H1 (cell line): ENCODE results near the gene MAPKAP1. TPM values are rescaled to one million over a fixed set of nuclear protein-coding genes. Genes with fewer than 3 reads are reported as not detected.
A peak's percentile ranks its signal among the peaks of the same experiment; 100 is the strongest.

ENCODE experiments used
- CTCF ChIA-PET: fragments of 300-600 bp; sonication (Branson Sonifier 250); formaldehyde crosslinking; loops from one replicate; lab custom pipeline; 2021; ENCODE audit not compliant: partially characterized antibody; lab: Charles Lee
- POLR2A ChIA-PET: fragments of 300-600 bp; sonication (Branson Sonifier 250); formaldehyde crosslinking; loops from one replicate; lab custom pipeline; 2021; ENCODE audit warnings: inconsistent platforms; ENCODE audit not compliant: partially characterized antibody; lab: Charles Lee
- DNase-seq, 2 experiments: peaks; one replicate each; pipeline versions ENCODE4 v3.0.0 to v3.0.0-alpha.2; 2010 to 2022; ENCODE audit warnings: low spot score in 2 of 2, low read depth in 1 of 2, mixed read lengths in 1 of 2
- FAIRE-seq: peaks from 2 replicates; lab custom pipeline; 2011; peaks lifted over from hg19 to GRCh38; lab: Jason Lieb, UNC
- H2AFZ ChIP-seq: 2 replicates; pipeline ENCODE4 v1.8.1; 2012; ENCODE audit warnings: low read length, inconsistent platforms
- H2AK5ac ChIP-seq: 2 replicates; pipeline ENCODE4 v1.6.1; 2013; ENCODE audit warnings: low read depth, low read length
- H2BK120ac ChIP-seq: replicated peaks from 2 replicates; pipeline ENCODE3; 2013; ENCODE audit warnings: low read depth, low read length, inconsistent platforms
- H2BK12ac ChIP-seq: 2 replicates; pipeline ENCODE4 v1.6.1; 2013; ENCODE audit warnings: low read depth, low read length
- H2BK15ac ChIP-seq: 2 replicates; pipeline ENCODE4 v1.6.1; 2013; ENCODE audit warnings: low read length
- H2BK20ac ChIP-seq: 2 replicates; pipeline ENCODE4 v1.6.1; 2013; ENCODE audit warnings: low read length
- H2BK5ac ChIP-seq: 2 replicates; pipeline ENCODE4 v1.6.1; 2013; ENCODE audit warnings: low read depth, low read length
- H3K14ac ChIP-seq: 2 replicates; pipeline ENCODE4 v1.6.1; 2013; ENCODE audit warnings: inconsistent platforms; ENCODE audit not compliant: insufficient read length
- H3K18ac ChIP-seq: 2 replicates; pipeline ENCODE4 v1.6.1; 2013; ENCODE audit warnings: low read length; ENCODE audit errors: extremely low read depth
- H3K23ac ChIP-seq: 2 replicates; pipeline ENCODE4 v1.6.1; 2013; ENCODE audit warnings: inconsistent platforms; ENCODE audit not compliant: insufficient read length
- H3K23me2 ChIP-seq: 2 replicates; pipeline ENCODE4 v1.6.1; 2013; ENCODE audit warnings: low read depth, low read length
- H3K27ac ChIP-seq: 2 replicates; pipeline ENCODE4 v1.6.1; 2011; ENCODE audit warnings: low read depth, low read length, inconsistent platforms
- H3K27me3 ChIP-seq, 4 experiments: replicated peaks in 1 of 4; 1 replicate in 1 of 4; 2 replicates in 3 of 4; pipeline versions ENCODE4 v1.6.1 to v1.8.1; 2011 to 2013; ENCODE audit warnings: low read length in 3 of 4, mild to moderate bottlenecking in 3 of 4, inconsistent platforms in 2 of 4, mixed read lengths in 2 of 4, moderate library complexity in 1 of 4; ENCODE audit not compliant: control insufficient read depth in 3 of 4, insufficient read depth in 3 of 4; ENCODE audit errors: extremely low read depth in 1 of 4
- H3K36me3 ChIP-seq, 4 experiments: 2 replicates each; pipeline versions ENCODE4 v1.6.1 to v1.8.1; 2011 to 2013; ENCODE audit warnings: mild to moderate bottlenecking in 4 of 4, low read length in 3 of 4, moderate library complexity in 2 of 4, control low read depth in 1 of 4, inconsistent platforms in 1 of 4; ENCODE audit not compliant: insufficient read depth in 4 of 4, control insufficient read depth in 2 of 4
- H3K4ac ChIP-seq: replicated peaks from 2 replicates; pipeline ENCODE3; 2013; ENCODE audit warnings: low read length, low read depth, mixed read lengths, inconsistent platforms; ENCODE audit not compliant: insufficient read length
- H3K4me1 ChIP-seq, 4 experiments: replicated peaks in 1 of 4; 1 replicate in 1 of 4; 2 replicates in 3 of 4; pipeline versions ENCODE4 v1.6.1 to v1.8.1; 2011 to 2013; ENCODE audit warnings: low read length in 3 of 4, inconsistent platforms in 2 of 4, mixed read lengths in 1 of 4; ENCODE audit not compliant: insufficient read depth in 4 of 4, control insufficient read depth in 3 of 4
- H3K4me2 ChIP-seq, 2 experiments: 2 replicates each; pipeline versions ENCODE4 v1.6.1 to v1.8.1; 2011 to 2013; ENCODE audit warnings: low read depth in 2 of 2, low read length in 2 of 2, control low read depth in 1 of 2, inconsistent platforms in 1 of 2, mild to moderate bottlenecking in 1 of 2; ENCODE audit not compliant: insufficient read depth in 1 of 2
- H3K4me3 ChIP-seq, 4 experiments: fragments of 200-600, 300-600 bp in 1 of 4; sonication (generic), shearing (Covaris generic), sonication (Bioruptor Twin) in 1 of 4; 2 replicates each; pipeline versions ENCODE4 v1.5.1 to v1.8.1; 2011 to 2016; ENCODE audit warnings: low read length in 4 of 4, low read depth in 3 of 4, control low read depth in 2 of 4, inconsistent platforms in 2 of 4, mild to moderate bottlenecking in 2 of 4, mixed read lengths in 1 of 4, moderate library complexity in 1 of 4; ENCODE audit not compliant: insufficient read depth in 2 of 4; ENCODE audit errors: extremely low read depth in 1 of 4
- H3K56ac ChIP-seq: replicated peaks from 2 replicates; pipeline ENCODE3; 2013; ENCODE audit warnings: low read depth, mild to moderate bottlenecking, mixed read lengths, low read length, inconsistent platforms; ENCODE audit not compliant: insufficient read length
- H3K79me1 ChIP-seq: 2 replicates; pipeline ENCODE4 v1.6.1; 2013; ENCODE audit warnings: low read depth, low read length, control low read depth
- H3K79me2 ChIP-seq, 2 experiments: 2 replicates each; pipeline versions ENCODE4 v1.6.1 to v1.8.1; 2012 to 2013; ENCODE audit warnings: low read length in 2 of 2, mild to moderate bottlenecking in 2 of 2, inconsistent platforms in 1 of 2; ENCODE audit not compliant: insufficient read depth in 2 of 2, control insufficient read depth in 1 of 2
- H3K9ac ChIP-seq, 4 experiments: replicated peaks in 1 of 4; 1 replicate in 1 of 4; 2 replicates in 3 of 4; pipeline versions ENCODE4 v1.6.1 to v1.8.1; 2011 to 2013; ENCODE audit warnings: low read depth in 3 of 4, low read length in 3 of 4, control low read depth in 2 of 4, mild to moderate bottlenecking in 2 of 4, moderate library complexity in 2 of 4, inconsistent platforms in 1 of 4; ENCODE audit errors: extremely low read depth in 1 of 4
- H3K9me3 ChIP-seq, 2 experiments: 2 replicates each; pipeline versions ENCODE4 v1.6.1 to v1.8.1; 2012 to 2013; ENCODE audit warnings: mild to moderate bottlenecking in 2 of 2, moderate library complexity in 2 of 2, control low read depth in 1 of 2, inconsistent platforms in 1 of 2, low read depth in 1 of 2, low read length in 1 of 2, mixed read lengths in 1 of 2; ENCODE audit not compliant: insufficient read depth in 2 of 2
- H4K20me1 ChIP-seq, 2 experiments: replicated peaks in 1 of 2; 2 replicates each; pipeline versions ENCODE3 to v1.8.1; 2011 to 2013; ENCODE audit warnings: inconsistent platforms in 2 of 2, low read length in 2 of 2, mild to moderate bottlenecking in 1 of 2; ENCODE audit not compliant: insufficient read depth in 2 of 2, control insufficient read depth in 1 of 2
- H4K5ac ChIP-seq: 2 replicates; pipeline ENCODE4 v1.6.1; 2013; ENCODE audit warnings: low read length, low read depth, mixed read lengths, inconsistent platforms; ENCODE audit not compliant: insufficient read length
- H4K8ac ChIP-seq: 2 replicates; pipeline ENCODE4 v1.8.0; 2013; ENCODE audit warnings: mild to moderate bottlenecking, moderate library complexity, low read length, inconsistent platforms; ENCODE audit not compliant: insufficient read depth; ENCODE audit errors: extremely low read depth
- H4K91ac ChIP-seq: replicated peaks from 2 replicates; pipeline ENCODE3; 2013; ENCODE audit warnings: low read length, mixed read lengths, inconsistent platforms; ENCODE audit not compliant: insufficient read length
- ATF2 ChIP-seq: IDR thresholded peaks from 2 replicates; pipeline ENCODE4 v1.6.1; 2012; ENCODE audit warnings: low read length, inconsistent platforms
- MAFK ChIP-seq: IDR thresholded peaks from 2 replicates; pipeline ENCODE4 v1.6.1; 2012; ENCODE audit warnings: low read depth, mild to moderate bottlenecking, improper control_type of control experiment, low read length
- RFX5 ChIP-seq: IDR thresholded peaks from 2 replicates; pipeline ENCODE4 v1.6.1; 2011; ENCODE audit warnings: low read depth, low read length, improper control_type of control experiment, borderline replicate concordance
- polyA plus RNA-seq, 7 experiments: library from polyadenylated mRNA; depleted of rRNA in 3 of 7; stranded (reverse) in 5 of 7; unstranded in 2 of 7; fragments of >200 nt in 5 of 7; fragments of 200-250 nt in 2 of 7; gene quantifications; 1 replicate in 5 of 7; 2 replicates in 1 of 7; 4 replicates in 1 of 7; pipeline versions ENCODE4 v1.2.1 to v1.2.3, GENCODE V29; 2011 to 2013; ENCODE audit warnings: missing spikeins in 2 of 7, mixed read lengths in 2 of 7
- total RNA-seq: library from RNA; stranded (reverse); fragmentation: NEBNext Ultra II Directional; extraction: Animal tissue kit (Norgen Biotek cat#: 25700); gene quantifications from 2 replicates; pipeline ENCODE4 v1.2.1, GENCODE V29; 2021

MAPKAP1 gene
- total and polyA plus RNA-seq, 2 of the 8 experiments (the other 6 are each of a cell fraction or from before 2014, with no cell fraction given) = 79.2 to 140 TPM

- POLR2A ChIA-PET = no interaction called here
- H3K79me2 ChIP-seq = peaks cover 0 to 56% of the 10 kb centered on the region in 2 experiments; a peak in 3 of 4 replicates
Measured at GRCh38 chr9:125626187-125626586, 80.8 kb downstream of the MAPKAP1 start.

More at GRCh38 chr9:125626187-125626586, 80.8 kb downstream of the MAPKAP1 start:
- peaks cover 0 to 3% of the 10 kb centered on the region in 2 experiments; a peak in 1 of 4 replicates for H3K9me3 ChIP-seq
- H3K23ac ChIP-seq = no peak overlapping the region
- no peak overlapping the region for H3K4me2 ChIP-seq
- H2AK5ac ChIP-seq = no peak overlapping the region
- no peak overlapping the region for H3K18ac ChIP-seq
- H4K8ac ChIP-seq = no peak overlapping the region
- no peak overlapping the region for H2BK5ac ChIP-seq
- H3K79me1 ChIP-seq = no peaks in the 10 kb centered on the region
- no peaks in the 10 kb centered on the region for H3K27me3 ChIP-seq
- CTCF ChIA-PET = interaction anchor here (0.9 to 1.2 kb wide), 3 partner anchors 62 to 191 kb away, joined by 3 to 4 read pairs (median 3); no protein-coding TSS in a partner anchor
- H4K91ac ChIP-seq = no peak overlapping the region
- no peak overlapping the region for H2AFZ ChIP-seq
- no peak for FAIRE-seq
- no peak overlapping the region for H3K27ac ChIP-seq
- H3K56ac ChIP-seq = no peak overlapping the region
- no peak for DNase-seq
- H4K20me1 ChIP-seq = peaks cover 0 to 2% of the 10 kb centered on the region in 2 experiments
- H3K4me3 ChIP-seq = no peak overlapping the region
- no peak overlapping the region for H3K4ac ChIP-seq
- no peak overlapping the region for H2BK20ac ChIP-seq
- no peaks in the 10 kb centered on the region for H3K36me3 ChIP-seq
- no peak overlapping the region for H2BK120ac ChIP-seq
- H4K5ac ChIP-seq = no peak overlapping the region
- H3K4me1 ChIP-seq = peaks cover 0 to 4% (median 0%) of the 10 kb centered on the region in 4 experiments; a peak in 2 of 7 replicates
- H2BK12ac ChIP-seq = no peak overlapping the region
- H3K9ac ChIP-seq = no peak overlapping the region
- H3K23me2 ChIP-seq = no peaks in the 10 kb centered on the region; the same call in 1 of the 2 replicates
- no peak for TF ChIP-seq ATF2
- peak; percentile 62 for TF ChIP-seq MAFK
- no peak for TF ChIP-seq RFX5
- H2BK15ac ChIP-seq = no peak overlapping the region
- no peak overlapping the region for H3K14ac ChIP-seq
